A549 (cell line): ENCODE measurements around the gene ESRRB. TPM values are rescaled to one million over a fixed set of nuclear protein-coding genes. Genes with fewer than 3 reads are reported as not detected.

ENCODE experiments used
- ATAC-seq, 2 experiments: fragments of 200-7000 bp in 1 of 2; fragments of >200 bp in 1 of 2; cut with Nextera tagmentation in 1 of 2; cut with Tn5 transposase in 1 of 2; 3 replicates each; pipeline versions ENCODE4 v1.8.0 to v1.9.1; 2018 to 2020; ENCODE audit warnings: mild to moderate bottlenecking in 1 of 2, moderate library complexity in 1 of 2
- CTCF ChIA-PET: fragments of 300-600 bp; sonication (Branson Sonifier 250); formaldehyde crosslinking; extraction: SDS; loops from one replicate; lab custom pipeline; 2021; ENCODE audit warnings: antibody characterized with exemption, inconsistent platforms; lab: Yijun Ruan, JAX
- POLR2A ChIA-PET: fragments of 350-600 bp; formaldehyde crosslinking; extraction: SDS; loops from one replicate; lab custom pipeline; 2021; ENCODE audit warnings: antibody characterized with exemption, inconsistent platforms; lab: Yijun Ruan, JAX
- DNase-seq, 2 experiments: peaks; one replicate each; pipeline versions ENCODE4 v3.0.0 to v3.0.0-alpha.2; 2011 to 2016; ENCODE audit warnings: low read depth in 1 of 2, low spot score in 1 of 2
- FAIRE-seq: peaks from 2 replicates; lab custom pipeline; 2011; peaks lifted over from hg19 to GRCh38; lab: Jason Lieb, UNC
- H3K27ac ChIP-seq, 2 experiments: fragments of >200 bp; sonication (Bioruptor Twin); formaldehyde crosslinking; 3 replicates each; pipeline ENCODE4 v1.5.1; 2016 to 2017
- H3K4me1 ChIP-seq: fragments of >200 bp; sonication (Bioruptor Twin); formaldehyde crosslinking; 3 replicates; pipeline ENCODE4 v1.6.1; 2016
- H3K4me2 ChIP-seq: fragments of >200 bp; sonication (Bioruptor Twin); formaldehyde crosslinking; 3 replicates; pipeline ENCODE4 v1.6.1; 2016
- H3K4me3 ChIP-seq: fragments of >200 bp; sonication (Bioruptor Twin); formaldehyde crosslinking; 3 replicates; pipeline ENCODE4 v1.5.1; 2016
- H3K9me3 ChIP-seq: fragments of >200 bp; sonication (Bioruptor Twin); formaldehyde crosslinking; 3 replicates; pipeline ENCODE4 v1.6.1; 2016
- ATOH8 ChIP-seq: fragments of 250-450 bp; sonication (Bioruptor Pico); IDR thresholded peaks from 2 replicates; pipeline ENCODE4 v1.5.0; 2020; ENCODE audit warnings: low read depth, mild to moderate bottlenecking, moderate library complexity
- CBX8 ChIP-seq: fragments of 200-600 bp; sonication (generic); IDR thresholded peaks from 2 replicates; pipeline ENCODE4 v1.6.1; 2016
- CTCF ChIP-seq: fragments of >200 bp; sonication (Bioruptor Twin); formaldehyde crosslinking; IDR thresholded peaks from 3 replicates; pipeline ENCODE4 v1.5.1; 2016
- E2F6 ChIP-seq: IDR thresholded peaks from 2 replicates; pipeline ENCODE4 v1.6.1; 2012; ENCODE audit warnings: low read depth, borderline replicate concordance
- FOSB ChIP-seq: fragments of 250-450 bp; sonication (Bioruptor Pico); IDR thresholded peaks from 2 replicates; pipeline ENCODE4 v1.5.0; 2020; ENCODE audit warnings: mild to moderate bottlenecking, moderate library complexity
- HDAC2 ChIP-seq: fragments of 200-600 bp; sonication (generic); IDR thresholded peaks from 2 replicates; pipeline ENCODE4 v1.6.1; 2016
- HES2 ChIP-seq: fragments of >200 bp; sonication (Bioruptor Twin); formaldehyde crosslinking; IDR thresholded peaks from 2 replicates; pipeline ENCODE4 v1.6.1; 2016
- HEYL ChIP-seq: fragments of 250-450 bp; sonication (Bioruptor Pico); IDR thresholded peaks from 2 replicates; pipeline ENCODE4 v1.8.0; 2021; ENCODE audit warnings: mild to moderate bottlenecking, moderate library complexity
- HMGXB4 ChIP-seq: fragments of 250-450 bp; sonication (Bioruptor Pico); IDR thresholded peaks from 2 replicates; pipeline ENCODE4 v1.5.0; 2021; ENCODE audit warnings: mild to moderate bottlenecking, moderate library complexity, borderline replicate concordance
- HOXA7 ChIP-seq: fragments of 250-450 bp; sonication (Bioruptor Pico); IDR thresholded peaks from 2 replicates; pipeline ENCODE4 v1.5.0; 2020; ENCODE audit warnings: mild to moderate bottlenecking, moderate library complexity
- JUN ChIP-seq, 2 experiments: fragments of >200 bp; sonication (Bioruptor Twin); formaldehyde crosslinking; IDR thresholded peaks; 2 replicates in 1 of 2; 3 replicates in 1 of 2; pipeline ENCODE4 v1.6.1; 2016 to 2017
- KDM1A ChIP-seq: fragments of 200-600 bp; sonication (generic); IDR thresholded peaks from 2 replicates; pipeline ENCODE4 v1.6.1; 2016; ENCODE audit warnings: low read depth, mild to moderate bottlenecking
- KDM5A ChIP-seq: fragments of 200-600 bp; sonication (generic); IDR thresholded peaks from 2 replicates; pipeline ENCODE4 v1.6.1; 2016; ENCODE audit warnings: antibody characterized with exemption, mild to moderate bottlenecking
- MAFK ChIP-seq: fragments of 450-650 bp; IDR thresholded peaks from 2 replicates; pipeline ENCODE4 v1.6.1; 2014; ENCODE audit not compliant: partially characterized antibody
- MAZ ChIP-seq: fragments of 150-350 bp; IDR thresholded peaks from 2 replicates; pipeline ENCODE4 v1.6.1; 2014; ENCODE audit warnings: antibody characterized with exemption, low read depth, low read length, borderline replicate concordance
- RFX5 ChIP-seq: fragments of 450-650 bp; IDR thresholded peaks from 2 replicates; pipeline ENCODE4 v1.7.1; 2014; ENCODE audit warnings: antibody characterized with exemption, mild to moderate bottlenecking, moderate library complexity
- USF2 ChIP-seq: fragments of 450-650 bp; IDR thresholded peaks from 2 replicates; pipeline ENCODE4 v1.6.1; 2014; ENCODE audit warnings: antibody characterized with exemption
- ZC3H11A ChIP-seq: fragments of 450-650 bp; IDR thresholded peaks from 2 replicates; pipeline ENCODE4 v1.6.1; 2014; ENCODE audit warnings: antibody characterized with exemption, mild to moderate bottlenecking
- ZFP36 ChIP-seq: fragments of 450-650 bp; IDR thresholded peaks from 2 replicates; pipeline ENCODE4 v1.6.1; 2014; ENCODE audit warnings: borderline replicate concordance; ENCODE audit not compliant: partially characterized antibody
- ZSCAN20 ChIP-seq: fragments of 250-450 bp; sonication (Bioruptor Pico); IDR thresholded peaks from 2 replicates; pipeline ENCODE4 v1.8.0; 2022; ENCODE audit warnings: mild to moderate bottlenecking, moderate library complexity
- WGBS: methylation state at CpG from one replicate; pipeline ENCODE4 v1.1.6; 2017; ENCODE audit errors: missing lambda C conversion rate; 5-methylcytosine and 5-hydroxymethylcytosine counted together
- polyA plus RNA-seq, 4 experiments: library from polyadenylated mRNA; depleted of rRNA in 3 of 4; stranded (reverse); fragments of >200 nt; fragmentation: RNase III in 1 of 4; extraction: RNeasy Plus Mini Kit Qiagen cat#74134 plus additional on column Dnase treatment in 1 of 4; gene quantifications; 2 replicates in 3 of 4; 3 replicates in 1 of 4; pipeline ENCODE4 v1.2.3, GENCODE V29; 2011 to 2017

Gene ESRRB
- polyA plus RNA-seq, 2 of the 4 experiments (the other 2 are of a cell fraction) = 0.15 to 0.19 TPM

GRCh38 chr14:76509311-76509710, 133.4 kb downstream of the ESRRB start:
- POLR2A ChIA-PET = no interaction called here
- ATAC-seq (peak; percentile 41 to 45; a peak in 3 of 6 replicates), FAIRE-seq (no peak), DNase-seq (peak in 1 of 2 experiments; percentile 10)
- no peak overlapping the region for H3K4me2 ChIP-seq
- CTCF ChIA-PET = interaction anchor here (1.0 kb wide), 1 partner anchor 139 kb away, joined by 4 read pairs; no protein-coding TSS in a partner anchor
- no peaks in the 10 kb centered on the region for H3K4me1 ChIP-seq
- H3K4me3 ChIP-seq = no peak overlapping the region
- TF ChIP-seq HES2 (no peak), MAZ (no peak), ZFP36 (no peak), MAFK (no peak), ZC3H11A (no peak), CTCF (no peak), RFX5 (no peak), HEYL (no peak), HDAC2 (no peak), KDM1A (no peak), E2F6 (no peak), HMGXB4 (CRISPR knock-in tag) (no peak), USF2 (no peak), FOSB (CRISPR knock-in tag) (no peak), ATOH8 (no peak), HOXA7 (no peak), ZSCAN20 (CRISPR knock-in tag) (no peak)
- WGBS = 5% methylated on average over 6 of the region's 7 CpGs
- no peaks in the 10 kb centered on the region for H3K9me3 ChIP-seq
- H3K27ac ChIP-seq = no peak overlapping the region

GRCh38 chr14:76510181-76510580, 134.2 kb downstream of the ESRRB start:
- ATAC-seq = no peak

More at GRCh38 chr14:76510181-76510580, 134.2 kb downstream of the ESRRB start:
- ChIA-PET POLR2A (no interaction called here), CTCF (interaction anchor here (1.0 to 1.7 kb wide), 3 partner anchors 15 to 138 kb away, joined by 3 to 5 read pairs (median 4); no protein-coding TSS in a partner anchor)
- H3K4me3 ChIP-seq = no peak overlapping the region
- no peak overlapping the region for H3K27ac ChIP-seq
- no peak for TF ChIP-seq CBX8
- TF ChIP-seq JUN (IDR thresholded peaks at IDR 0.05) = no peak
- no peak for TF ChIP-seq KDM5A
- FAIRE-seq = no peak
- 31% methylated on average over 3 of the region's 3 CpGs for WGBS
- H3K9me3 ChIP-seq = no peaks in the 10 kb centered on the region
- no peak for DNase-seq
- H3K4me1 ChIP-seq = no peaks in the 10 kb centered on the region
- H3K4me2 ChIP-seq = no peak overlapping the region
